ENCODE measurements around the gene GJB6. TPM values are rescaled to one million over a fixed set of nuclear protein-coding genes. Genes with fewer than 3 reads are reported as not detected.

Gene GJB6
- total and polyA plus RNA-seq, 8 donors = 0.18 to 1.9 (median 0.62) TPM; not detected in 1

- no peak overlapping the region for H3K27ac ChIP-seq
- H3K9me3 ChIP-seq = no peaks in the 10 kb centered on the region
- DNase-seq (no peak), ATAC-seq (no peak)
- intact Hi-C loops (cut with DNase I) = no loop called here
- no peak overlapping the region for H3K4me3 ChIP-seq
- TF ChIP-seq CTCF (IDR thresholded peaks at IDR 0.05) = no peak
- H3K4me1 ChIP-seq = peaks cover 18 to 32% of the 10 kb centered on the region in 2 donors
- no peaks in the 10 kb centered on the region for H3K36me3 ChIP-seq
- peaks cover 45 to 69% of the 10 kb centered on the region in 2 donors for H3K27me3 ChIP-seq
Observed at GRCh38 chr13:20195801-20196200, 36.3 kb downstream of the GJB6 start.

- intact Hi-C loops (cut with DNase I) = no loop called here
- H3K9me3 ChIP-seq = no peaks in the 10 kb centered on the region
- H3K4me3 ChIP-seq = no peak overlapping the region
- no peaks in the 10 kb centered on the region for H3K36me3 ChIP-seq
- peaks cover 49 to 69% of the 10 kb centered on the region in 2 donors for H3K27me3 ChIP-seq
- peaks cover 18 to 32% of the 10 kb centered on the region in 2 donors for H3K4me1 ChIP-seq
- peak in 1 of 2 donors; percentile 3 for TF ChIP-seq CTCF (IDR thresholded peaks at IDR 0.05)
- H3K27ac ChIP-seq = no peak overlapping the region
- ATAC-seq (no peak), DNase-seq (peak in 1 of 4 donors; percentile 51)
Observed at GRCh38 chr13:20193907-20194631, 38.0 kb downstream of the GJB6 start.

- ATAC-seq (peak; percentile 20), DNase-seq (peak in 1 of 4 donors; percentile 72)
- no peaks in the 10 kb centered on the region for H3K36me3 ChIP-seq
- H3K27me3 ChIP-seq = peaks cover 49 to 69% of the 10 kb centered on the region in 2 donors
- intact Hi-C loops (cut with DNase I) = no loop called here
- peaks cover 18 to 32% of the 10 kb centered on the region in 2 donors for H3K4me1 ChIP-seq
- peak in 1 of 2 donors; percentile 6 for TF ChIP-seq CTCF (IDR thresholded peaks at IDR 0.05)
- H3K9me3 ChIP-seq = no peaks in the 10 kb centered on the region
- H3K4me3 ChIP-seq = peak overlapping the region; percentile 43 to 55
- no peak overlapping the region for H3K27ac ChIP-seq
Observed at GRCh38 chr13:20193162-20193906, 38.8 kb downstream of the GJB6 start.

GRCh38 chr13:20192836-20193161 is 39.3 kb downstream of the GJB6 start, which contains the start of gene GJB2:
Gene GJB2, minus strand, starts transcription at chr13:20192938. Its CDS starts 3,357 bp downstream, at chr13:20189581.
- Histone ChIP-seq H3K36me3 (no peaks in the 10 kb centered on the region), H3K4me3 (peak within 1 kb of the TSS; percentile 43 to 55), H3K27me3 (peaks cover 49 to 68% of the 10 kb centered on the region in 2 donors), H3K4me1 (peaks cover 18 to 32% of the 10 kb centered on the region in 2 donors), H3K9me3 (no peaks in the 10 kb centered on the region), H3K27ac (no peak within 1 kb of the TSS)
- intact Hi-C loops (cut with DNase I) = no loop called here
- ATAC-seq = peak; percentile 63
- no peak for DNase-seq
- TF ChIP-seq CTCF (IDR thresholded peaks at IDR 0.05) = no peak

All from left lung (tissue), 10 donors.